Measurements from ENCODE around the gene MORC2.

MORC2 gene

DNA sequence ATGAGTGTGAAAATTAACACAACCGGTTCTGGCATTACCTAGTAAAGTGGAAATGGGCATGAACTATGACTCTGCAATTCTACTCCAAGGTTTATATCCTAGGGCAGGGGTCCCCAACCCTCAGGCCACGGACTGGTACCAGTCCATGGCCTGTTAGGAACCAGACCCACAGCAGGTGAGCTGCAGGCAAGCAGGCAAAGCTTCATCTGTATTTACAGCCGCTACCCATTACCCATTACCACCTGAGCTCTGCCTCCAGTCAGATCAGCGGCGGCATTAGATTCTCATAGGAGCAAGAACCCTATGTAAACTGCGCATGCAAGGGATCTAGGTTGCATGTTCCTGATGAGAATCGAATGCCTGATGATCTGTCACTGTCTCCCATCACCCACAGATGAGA is 49.8 kb downstream of the MORC2 start:
- DNase-seq, result no peak

DNA sequence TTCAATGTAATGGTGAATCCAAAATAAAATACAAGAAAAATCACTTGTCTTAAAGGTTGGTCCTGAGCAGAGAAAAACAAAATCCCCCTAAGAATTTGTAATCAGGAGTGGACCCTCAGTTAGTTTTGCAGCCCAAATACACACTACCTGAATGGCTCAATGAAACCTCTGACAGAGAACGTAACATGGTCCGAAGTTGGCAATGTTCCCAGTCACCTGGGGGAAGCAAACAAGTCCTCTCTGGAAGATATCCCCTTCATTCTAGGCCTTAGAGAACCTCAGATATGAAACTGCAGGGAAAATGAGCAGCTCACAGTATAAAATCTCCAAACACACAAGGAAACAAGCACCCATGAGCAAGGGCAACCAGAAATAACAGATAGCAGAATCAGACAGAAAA is 58.2 kb downstream of the MORC2 start:
- DNase-seq, result peak; percentile 3

DNA sequence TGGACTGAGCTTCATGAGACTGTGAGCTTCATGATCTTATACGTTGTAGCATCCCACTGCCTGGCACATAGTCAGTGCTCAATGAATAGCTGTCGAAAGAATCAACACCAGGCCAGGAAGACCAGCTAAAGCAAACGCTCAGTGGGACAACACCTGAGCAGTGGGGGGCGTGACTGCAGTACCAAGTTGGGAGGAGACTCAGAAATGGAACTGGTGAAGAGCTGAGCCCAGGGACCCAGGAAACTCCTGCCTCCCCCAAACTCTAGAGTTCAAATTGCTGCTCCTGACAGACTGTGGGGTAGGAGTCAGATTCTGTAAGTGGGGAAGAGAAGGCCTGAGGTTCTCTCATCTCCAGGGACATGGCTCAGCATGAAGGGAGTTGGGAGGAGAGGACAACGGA is 59.3 kb downstream of the MORC2 start:
- no peak for DNase-seq

DNA sequence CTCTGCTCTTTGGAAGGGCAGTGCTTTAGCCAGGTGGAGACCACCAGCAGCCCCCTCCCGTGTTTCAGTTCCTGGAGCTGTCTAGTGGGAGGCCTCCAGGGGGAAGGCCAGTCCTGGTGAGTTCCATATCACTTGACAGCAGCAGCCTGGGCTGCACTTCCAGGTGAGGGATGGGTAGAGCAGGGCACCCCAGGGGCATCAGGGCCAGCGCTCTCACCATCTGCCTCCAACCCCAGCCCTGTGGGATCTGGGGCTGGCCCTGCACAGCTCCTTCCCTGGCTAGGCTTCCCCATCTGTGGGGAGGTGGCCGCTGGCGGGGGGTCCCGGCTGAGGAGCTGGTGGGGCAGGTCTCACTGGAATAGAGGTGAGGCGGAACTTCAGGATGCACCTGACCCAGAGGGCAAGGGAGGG is 60.5 kb downstream of the MORC2 start:
- DNase-seq, result no peak

DNA sequence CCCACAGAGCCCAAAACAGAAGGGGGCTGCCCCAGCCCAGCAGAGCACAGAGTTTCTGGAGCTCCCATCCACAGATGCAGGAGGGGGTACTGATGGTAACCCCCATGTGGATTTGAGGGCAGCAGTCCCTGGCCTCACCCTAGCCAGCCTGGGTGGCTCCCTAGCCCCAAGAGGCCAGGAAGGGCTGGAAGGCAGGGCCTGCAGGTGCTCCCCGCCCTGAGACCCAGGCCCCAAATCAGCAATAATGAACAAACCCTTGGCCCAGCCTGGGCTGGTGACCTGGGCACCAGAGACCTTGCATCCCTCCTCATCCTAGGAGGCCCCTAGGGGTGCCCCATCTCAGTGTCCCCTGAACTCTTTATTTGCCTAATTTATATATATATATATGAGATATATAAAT is 61.6 kb downstream of the MORC2 start:
- DNase-seq, result no peak

DNA sequence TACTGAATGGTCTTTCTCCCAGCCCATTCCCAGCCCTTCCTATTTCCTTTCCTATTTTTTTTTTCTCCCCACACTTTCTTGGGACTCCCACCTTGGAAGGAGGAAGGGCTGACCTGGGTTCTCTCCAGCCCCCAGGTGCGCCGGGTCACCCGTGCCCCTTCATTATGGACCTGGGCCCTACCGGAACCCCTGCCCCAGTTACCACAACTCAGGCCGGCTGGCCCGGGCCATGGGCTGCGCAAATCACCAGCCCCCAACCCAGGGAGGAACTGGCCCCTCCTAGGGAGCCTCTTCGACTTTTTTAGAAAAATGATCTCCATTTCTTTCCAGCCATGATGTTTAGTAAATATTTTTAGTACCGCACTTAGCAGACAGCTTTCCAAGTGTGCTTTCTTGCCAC is 62.2 kb downstream of the MORC2 start:
- no peak for DNase-seq

DNA sequence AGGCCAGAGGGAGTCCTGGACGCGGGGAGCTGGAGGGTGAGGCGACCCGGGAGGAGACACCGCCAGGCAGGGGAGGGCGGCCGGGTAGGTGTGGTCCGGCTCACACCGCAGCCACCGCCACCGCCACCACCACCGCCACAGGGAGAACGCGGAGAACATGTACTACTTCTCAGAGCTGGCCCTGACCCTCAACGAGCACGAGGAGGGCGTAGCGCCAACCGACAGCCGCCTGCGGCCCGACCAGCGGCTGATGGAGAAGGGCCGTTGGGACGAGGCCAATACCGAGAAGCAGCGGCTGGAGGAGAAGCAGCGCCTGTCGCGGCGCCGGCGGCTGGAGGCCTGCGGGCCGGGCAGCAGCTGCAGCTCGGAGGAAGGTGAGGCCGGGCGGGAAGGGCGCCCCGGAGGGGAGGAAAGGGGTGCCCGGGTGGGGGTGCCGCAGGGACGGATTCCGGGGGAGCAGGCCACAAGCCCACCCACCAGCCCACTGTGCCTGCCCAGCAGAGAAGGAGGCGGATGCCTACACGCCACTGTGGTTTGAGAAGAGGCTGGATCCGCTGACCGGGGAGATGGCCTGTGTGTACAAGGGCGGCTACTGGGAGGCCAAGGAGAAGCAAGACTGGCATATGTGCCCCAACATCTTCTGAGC is 62.8 kb downstream of the MORC2 start:
- no peak for DNase-seq

DNA sequence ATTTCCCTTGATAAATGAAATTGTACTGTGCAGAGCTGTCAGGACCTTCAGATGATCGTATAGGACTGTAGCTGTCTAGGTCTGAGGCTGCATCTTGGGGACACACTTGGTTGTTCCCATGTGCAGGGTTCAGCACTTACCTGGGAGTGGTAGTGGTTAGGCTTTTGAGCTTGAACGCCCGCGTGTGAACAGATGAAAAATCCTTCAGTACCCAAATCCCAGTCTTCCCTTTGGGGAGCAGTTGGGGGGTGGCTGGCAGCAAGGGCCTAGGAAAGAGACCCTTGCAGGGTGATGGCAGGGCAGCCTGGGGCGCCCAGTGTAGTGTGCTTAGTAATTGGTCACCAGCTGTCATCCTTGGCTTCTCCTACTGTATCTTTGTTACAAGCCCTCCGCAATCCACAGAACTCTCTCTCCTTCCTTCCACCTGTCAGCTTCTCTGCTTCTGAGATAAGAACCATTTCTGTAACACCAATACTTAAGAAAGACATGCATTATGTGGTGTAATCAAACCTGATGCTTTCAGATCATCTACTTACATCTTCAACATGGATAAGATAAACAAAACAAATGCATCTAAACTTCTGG is 64.6 kb downstream of the MORC2 start:
- DNase-seq, result no peak

DNA sequence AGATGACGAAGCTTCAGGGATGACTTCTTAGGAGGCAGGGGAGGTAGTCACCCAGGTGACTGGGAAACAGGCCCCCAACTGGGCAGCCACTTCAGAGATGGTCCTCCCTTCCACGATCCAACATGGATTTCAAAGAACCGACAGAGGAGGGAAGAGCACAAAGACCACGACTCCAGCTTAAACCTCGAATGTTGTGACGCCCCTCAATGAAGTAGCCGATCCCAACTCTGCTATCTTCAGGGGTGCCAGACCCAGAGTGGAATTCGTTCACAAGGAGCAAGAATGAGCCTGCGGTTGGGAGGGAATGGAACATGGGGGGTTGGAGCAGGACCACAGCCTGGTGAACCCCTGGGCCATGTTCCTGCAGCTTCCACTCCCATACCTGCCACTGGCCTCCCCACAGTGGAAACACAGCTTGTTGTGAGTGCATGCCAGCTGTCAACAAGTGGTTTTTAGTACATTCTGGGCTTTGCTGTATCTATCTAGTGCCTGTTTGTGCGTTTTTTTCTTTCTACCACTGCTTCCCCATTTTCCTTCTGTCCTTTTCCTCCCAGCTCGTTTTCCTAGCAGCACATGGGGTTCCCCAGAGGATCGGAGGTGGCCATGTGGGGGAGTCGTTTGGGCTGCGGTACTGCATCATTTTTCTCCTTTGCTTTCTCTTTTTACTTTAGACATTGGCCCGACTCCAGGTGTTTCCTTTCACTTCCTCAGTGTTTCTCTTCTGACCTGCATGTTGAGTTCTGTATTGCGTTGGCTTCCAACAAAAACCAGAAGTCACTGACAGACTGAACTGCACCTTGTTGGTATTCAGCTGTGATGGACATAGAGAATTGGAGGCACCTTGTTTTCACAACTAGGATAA is 65.8 kb downstream of the MORC2 start:
- DNase-seq, result no peak

DNA sequence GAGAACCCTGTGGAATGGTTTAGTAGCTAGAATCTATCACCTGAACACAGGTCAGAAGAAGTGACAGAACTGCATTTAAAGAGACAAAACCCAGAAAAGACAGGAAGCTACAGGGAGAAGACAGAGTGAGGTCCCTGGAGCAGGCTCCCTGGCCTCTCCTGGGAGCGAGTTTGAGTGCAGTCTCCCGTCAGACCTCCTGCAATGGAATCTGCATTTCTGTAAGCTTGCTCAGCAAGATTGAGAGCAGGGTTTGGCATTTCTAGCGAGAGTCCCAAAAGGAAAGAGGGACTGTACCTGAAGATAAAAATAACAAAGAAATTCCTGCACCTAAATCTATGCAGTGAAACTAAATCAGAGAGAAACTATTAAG is 74.2 kb downstream of the MORC2 start:
- no peak for DNase-seq

DNA sequence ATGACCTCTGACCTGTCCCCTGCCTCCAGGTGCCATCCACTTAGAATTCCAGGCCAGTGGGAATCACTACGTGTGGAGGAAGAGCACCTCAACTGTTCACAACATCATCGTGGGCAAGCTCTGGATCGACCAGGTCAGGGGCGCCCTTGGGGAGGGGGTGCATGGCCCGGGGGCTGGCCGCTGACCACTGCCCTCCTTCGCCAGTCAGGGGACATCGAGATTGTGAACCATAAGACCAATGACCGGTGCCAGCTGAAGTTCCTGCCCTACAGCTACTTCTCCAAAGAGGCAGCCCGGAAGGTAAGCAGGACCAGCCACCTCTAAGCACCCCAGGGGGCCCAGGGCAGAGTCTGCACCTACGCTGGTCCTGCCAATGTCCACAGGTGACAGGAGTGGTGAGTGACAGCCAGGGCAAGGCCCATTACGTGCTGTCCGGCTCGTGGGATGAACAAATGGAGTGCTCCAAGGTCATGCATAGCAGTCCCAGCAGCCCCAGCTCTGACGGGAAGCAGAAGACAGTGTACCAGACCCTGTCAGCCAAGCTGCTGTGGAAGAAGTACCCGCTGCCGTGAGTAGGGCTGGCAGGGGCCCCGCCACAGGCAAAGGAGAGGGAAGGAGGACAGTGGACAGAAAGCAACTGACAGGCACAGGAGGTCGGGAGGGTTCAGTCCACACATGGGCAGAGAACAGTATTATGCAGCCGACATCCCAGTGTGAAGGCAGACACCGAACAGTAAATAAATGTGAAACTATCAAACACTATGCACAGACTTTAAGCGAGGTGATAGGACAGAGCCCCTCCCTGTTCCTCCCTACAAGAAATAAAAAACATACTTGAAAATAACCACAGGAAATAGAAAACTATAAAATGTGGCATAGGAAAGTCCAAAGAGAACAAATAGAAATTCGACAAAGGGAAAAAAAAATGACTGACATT is 74.9 kb downstream of the MORC2 start:
- DNase-seq, result no peak

DNA sequence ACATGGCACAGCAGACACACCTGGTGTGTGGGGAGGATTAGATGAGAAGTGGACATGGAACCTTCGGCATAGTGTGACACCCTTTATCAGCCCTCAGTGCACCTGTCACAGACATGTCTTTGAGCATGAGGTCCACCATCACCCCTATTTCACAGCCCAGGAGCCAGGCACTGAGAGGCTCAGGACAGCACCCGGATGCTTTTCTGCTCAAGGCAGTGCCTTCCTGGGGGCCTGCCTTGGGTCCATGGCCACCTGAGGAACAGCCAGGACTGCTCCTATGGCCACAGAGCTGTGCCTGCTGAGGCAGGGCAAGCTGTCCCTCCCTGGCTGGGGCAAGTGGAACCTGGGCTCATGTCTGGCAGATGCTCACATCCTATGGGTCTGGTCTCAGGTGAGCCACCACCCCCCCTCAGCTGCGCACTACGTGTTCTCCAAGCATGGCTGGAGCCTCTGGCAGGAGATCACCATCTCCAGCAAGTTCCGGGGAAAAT is 75.8 kb downstream of the MORC2 start:
- no peak for DNase-seq

DNA sequence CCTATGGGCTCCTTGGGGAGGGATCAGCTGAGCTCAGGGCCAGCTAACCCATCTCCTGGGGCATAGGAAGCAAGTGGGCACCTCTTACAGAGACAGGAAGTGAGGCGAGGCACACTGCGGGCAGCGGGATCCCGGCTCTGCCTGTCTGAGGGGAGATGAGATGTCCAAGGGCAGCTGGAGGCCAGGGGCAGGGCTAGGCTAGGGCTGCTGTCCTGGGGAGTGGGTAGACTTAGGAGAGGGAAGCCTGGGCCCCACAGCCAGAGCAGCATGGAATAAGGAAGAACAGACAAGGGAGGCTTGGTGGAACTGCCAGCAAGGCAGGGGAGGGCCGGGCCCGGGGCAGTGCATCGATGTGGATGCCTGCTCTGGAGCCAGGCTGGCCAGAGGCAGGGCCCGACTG is 76.3 kb downstream of the MORC2 start:
- DNase-seq, result no peak

DNA sequence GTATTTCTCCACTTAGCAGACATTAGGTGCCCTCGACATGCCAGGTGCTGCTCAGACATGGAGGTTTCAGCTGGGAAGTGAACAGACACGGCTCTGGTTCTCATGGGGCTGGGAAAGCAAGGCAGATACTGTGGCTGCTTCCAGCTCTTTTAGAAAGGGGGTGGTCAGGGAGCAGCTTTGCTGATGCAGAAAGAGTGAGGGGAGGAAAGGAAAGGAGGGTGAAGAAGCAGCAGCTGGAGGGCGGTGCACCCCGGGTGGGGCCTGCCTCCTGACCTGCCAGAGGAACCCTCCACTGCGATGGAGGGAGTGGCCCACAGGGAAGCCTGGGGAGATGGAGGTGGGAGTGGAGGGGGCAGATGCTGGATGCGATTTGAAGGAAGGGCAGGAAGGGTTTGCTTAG is 76.8 kb downstream of the MORC2 start:
- DNase-seq, result no peak

DNA sequence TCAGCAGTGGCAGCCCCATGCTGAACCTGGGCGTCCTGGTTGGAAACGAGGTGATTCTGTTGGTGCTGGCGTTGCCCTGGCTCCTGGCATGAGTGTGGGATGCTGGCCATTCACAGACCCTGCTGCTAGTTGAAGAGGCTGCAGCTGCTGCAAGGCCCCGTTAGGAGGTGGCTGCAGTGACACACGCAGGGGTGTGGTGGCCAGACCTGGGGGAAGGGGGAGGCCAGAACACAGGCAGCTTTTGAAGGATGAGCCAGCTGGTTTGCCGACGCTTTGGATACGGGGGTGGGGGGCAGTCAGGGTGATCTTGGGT is 77.2 kb downstream of the MORC2 start:
- DNase-seq, result no peak

DNA sequence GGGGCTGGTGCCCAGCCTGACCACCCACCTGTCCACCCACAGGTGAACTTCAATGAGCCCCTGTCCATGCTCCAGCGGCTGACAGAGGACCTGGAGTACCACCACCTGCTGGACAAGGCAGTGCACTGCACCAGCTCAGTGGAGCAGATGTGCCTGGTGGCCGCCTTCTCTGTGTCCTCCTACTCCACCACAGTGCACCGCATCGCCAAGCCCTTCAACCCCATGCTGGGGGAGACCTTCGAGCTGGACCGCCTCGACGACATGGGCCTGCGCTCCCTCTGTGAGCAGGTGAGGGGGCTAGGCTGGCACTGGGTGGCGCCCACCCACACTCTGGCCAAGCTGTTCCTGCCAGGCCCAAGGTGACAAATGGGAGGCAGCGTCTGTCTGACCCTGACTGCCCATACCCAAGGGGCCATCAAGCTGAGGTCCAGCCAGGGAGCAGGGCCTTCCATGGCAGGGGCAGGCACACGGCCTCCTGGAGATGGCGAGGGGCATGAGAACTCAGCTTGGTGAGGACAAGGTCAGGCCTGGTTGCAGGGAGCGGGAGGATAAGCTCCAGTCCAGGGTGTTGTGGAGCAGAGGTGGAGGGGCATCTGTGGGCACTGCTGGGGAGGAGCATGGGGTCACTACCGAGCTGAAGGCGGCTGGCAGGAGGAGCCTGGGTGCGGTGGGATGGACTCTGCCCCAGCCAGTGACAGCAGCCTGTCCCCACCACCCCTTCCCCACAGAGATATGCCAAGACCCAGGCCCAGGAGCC is 77.7 kb downstream of the MORC2 start:
- DNase-seq, result no peak

DNA sequence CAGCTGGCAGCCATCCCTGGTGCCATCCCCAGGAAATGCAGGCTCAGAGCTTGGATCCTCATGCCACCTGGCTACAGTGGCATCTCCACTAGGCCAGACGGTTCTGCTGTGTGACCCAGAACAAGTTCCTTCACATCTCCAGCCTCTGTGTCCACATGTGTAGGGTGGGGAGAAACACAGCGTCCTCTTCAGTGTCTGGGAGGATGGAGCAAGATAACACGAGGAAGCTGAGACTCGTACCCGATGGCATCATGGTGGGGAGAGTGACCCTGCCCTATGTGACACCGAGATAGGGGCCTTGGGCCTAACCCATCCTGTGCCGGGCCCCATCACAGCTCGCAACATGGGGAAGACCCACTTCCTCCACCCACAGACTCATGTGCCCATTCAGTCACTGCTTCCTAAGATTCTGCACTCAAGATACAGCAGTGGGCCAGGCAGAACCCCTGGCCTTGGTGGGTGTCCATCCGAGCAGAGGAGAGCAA is 78.5 kb downstream of the MORC2 start:
- DNase-seq, result no peak

DNA sequence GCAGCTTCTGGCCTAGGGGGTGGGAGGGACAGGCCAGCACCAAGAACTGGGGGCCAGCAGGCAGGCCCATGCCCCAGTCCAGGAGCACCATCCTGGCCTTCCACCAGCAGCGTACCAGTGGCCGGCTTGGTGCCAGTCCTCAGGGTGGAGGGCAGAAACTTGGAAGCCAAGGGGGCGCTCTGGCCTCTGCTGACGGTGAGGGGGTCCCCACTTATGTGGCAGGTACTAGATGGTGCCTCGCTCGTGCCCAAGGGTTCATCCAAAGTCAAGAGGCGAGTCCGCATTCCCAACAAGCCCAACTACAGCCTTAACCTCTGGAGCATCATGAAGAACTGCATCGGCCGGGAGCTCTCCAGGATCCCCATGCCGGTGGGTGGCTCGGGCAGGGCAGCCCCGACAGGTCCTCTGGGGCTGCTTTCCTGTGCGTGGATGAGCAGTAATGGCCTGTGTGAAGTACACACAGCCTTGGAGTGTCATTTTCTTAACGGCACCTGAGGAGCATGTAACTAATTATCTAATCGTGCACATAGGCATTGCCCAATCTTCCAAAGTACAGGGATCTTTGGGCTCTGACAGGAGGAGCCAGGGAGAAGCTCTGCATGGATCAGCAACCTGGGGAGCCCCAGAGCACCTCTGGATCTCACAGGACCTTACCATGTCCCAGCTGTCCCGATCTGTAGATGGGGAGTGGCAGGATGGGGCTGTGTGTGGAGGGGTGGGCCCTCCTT is 79.1 kb downstream of the MORC2 start:
- DNase-seq, result no peak

DNA sequence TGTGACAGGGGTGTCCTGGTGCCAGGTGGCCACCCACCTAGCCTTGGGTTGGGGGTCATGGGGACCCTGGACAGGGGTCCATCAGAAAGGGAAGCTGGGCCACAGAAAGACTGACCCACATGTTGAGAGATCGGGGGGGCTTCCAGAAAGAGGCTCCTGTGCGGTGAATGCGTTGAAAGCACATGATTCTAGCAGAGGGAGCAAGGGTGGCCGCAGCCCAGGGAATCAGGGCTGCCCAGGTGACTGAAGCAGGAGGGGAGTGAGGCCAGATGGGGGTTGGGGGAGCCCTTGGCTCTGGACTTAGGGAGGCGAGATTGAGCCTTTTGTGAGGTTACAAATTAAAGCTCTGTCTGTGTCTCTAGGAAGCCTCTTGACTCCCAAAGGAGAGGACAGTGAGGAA is 80.7 kb downstream of the MORC2 start:
- DNase-seq, result no peak

DNA sequence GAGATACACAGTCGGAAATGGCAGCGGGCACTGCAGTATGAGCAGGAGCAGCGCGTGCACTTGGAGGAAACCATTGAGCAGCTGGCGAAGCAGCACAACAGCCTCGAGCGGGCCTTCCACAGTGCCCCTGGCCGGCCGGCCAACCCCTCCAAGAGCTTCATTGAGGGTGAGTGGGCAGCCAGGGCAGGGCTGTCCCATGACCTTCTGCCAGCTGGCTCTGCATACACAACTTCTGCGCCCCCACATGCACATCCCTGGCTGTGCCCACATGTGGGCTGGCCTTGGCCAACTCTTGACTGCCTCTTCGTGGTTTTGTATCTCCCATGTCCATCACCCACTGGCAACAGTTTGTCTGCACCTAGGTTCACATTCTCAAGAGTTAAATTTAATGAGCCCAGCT is 81.1 kb downstream of the MORC2 start:
- no peak for DNase-seq

DNA sequence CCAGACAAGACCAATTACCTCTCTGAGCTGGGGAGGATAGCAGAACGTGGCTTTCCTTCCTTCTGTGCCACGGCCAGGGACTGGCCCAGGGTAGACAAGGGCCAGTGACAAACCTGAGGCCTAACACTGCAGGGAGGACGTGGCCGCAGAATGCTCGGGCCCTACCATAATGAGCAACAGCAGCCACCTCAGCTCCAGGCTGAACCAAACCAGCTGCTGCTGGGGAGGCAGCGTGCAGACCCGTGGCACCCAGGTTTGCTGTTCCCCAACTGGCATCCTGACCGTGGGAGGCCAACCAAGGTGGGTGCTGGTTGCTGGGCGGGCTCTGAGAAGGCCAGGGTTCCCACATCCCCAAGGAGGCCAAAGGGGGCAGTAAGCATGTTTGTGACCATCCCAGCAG is 83.0 kb downstream of the MORC2 start:
- DNase-seq, result no peak

DNA sequence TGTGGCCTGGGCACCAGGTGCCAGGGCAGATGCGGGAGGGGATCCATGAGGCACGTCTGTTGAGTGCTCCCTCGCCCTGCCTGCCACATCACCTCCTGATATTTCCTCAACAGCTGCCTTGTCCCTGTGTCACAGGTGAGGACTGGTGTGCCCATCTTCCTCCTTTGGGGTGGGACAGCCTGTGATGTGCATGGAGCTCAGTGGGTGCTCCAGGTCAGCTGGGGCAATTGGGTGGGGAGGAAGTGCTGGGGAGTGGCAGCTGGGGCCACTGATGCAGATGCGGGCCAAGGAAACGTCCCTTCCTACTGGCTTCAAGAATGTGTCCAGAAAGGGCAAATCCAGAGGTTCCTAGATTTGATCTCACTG is 83.6 kb downstream of the MORC2 start:
- DNase-seq, result no peak

Measured in NCI-H774 (cell line).